HG02798 (cell line): Measurements from ENCODE around the gene FKBP14.

Experiments used
- ATAC-seq: cut with Tn5 transposase; IDR thresholded peaks from one replicate; pipeline ENCODE4 v1.9.1; 2021; ENCODE audit warnings: mild to moderate bottlenecking; ENCODE audit not compliant: unreplicated experiment, poor library complexity

The FKBP14 gene

GRCh38 chr7:30036220-30036619 lies 9.7 kb upstream of the FKBP14 start:
- no peak for ATAC-seq

- no peak for ATAC-seq
Observed at GRCh38 chr7:30034501-30034900, 8.0 kb upstream of the FKBP14 start.

DNA sequence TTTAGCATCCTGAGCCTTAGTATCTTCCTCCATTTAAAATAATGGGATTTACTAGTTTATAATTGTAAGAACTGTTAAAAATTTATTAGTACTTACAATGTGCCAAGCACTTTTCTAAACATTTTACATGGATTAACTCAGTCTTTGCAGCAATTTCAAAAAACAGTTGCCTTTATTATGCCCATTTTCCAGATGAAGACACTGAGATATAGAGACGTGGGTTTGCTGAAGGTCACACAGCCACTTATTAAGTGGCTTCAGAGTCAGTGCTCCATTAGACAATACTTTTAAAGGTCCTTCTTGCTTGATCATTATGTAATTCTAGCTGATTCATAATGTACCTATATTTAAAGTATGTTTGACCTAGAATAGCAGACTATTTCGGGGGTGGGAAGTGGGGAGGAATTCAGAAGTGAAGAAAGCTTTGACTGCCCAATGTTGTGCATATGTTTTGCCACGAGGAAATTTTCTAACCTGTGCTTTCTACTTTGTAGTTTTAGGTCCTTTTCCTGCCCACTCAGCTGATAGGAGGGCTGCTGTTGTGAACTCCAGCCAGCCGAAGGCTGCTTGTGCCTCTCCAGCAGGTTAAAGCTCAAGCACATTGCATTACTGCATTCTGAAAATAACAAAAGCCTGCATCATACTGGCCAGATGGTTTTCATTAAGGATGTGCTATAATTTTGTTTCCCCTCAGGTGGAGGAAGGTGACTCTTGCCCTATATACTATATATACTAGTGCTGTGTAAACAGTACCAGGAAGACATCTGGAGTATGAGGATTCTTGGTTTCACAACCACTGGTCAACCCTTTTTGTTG lies 6.0 kb upstream of the FKBP14 start:
- ATAC-seq: no peak

DNA sequence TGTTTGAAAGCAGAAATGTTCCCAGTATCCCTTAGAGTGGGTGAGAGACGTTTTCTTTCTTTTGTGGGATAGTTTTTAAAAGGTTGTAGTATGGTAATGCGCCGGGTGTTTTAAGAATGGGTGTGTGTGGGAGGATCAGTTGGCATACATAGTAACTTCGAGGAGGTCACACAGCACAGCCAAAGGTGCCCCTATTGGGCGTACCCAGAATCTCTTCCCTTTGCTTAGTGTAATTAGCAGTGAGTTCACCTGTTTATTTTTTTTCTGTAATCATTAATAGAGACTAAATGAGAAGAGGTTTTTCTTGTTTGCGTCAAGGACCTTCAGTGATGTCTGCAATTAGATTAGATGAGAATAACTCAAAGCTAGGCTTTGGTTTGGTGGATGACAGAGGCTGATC lies 3.2 kb upstream of the FKBP14 start:
- no peak for ATAC-seq

DNA sequence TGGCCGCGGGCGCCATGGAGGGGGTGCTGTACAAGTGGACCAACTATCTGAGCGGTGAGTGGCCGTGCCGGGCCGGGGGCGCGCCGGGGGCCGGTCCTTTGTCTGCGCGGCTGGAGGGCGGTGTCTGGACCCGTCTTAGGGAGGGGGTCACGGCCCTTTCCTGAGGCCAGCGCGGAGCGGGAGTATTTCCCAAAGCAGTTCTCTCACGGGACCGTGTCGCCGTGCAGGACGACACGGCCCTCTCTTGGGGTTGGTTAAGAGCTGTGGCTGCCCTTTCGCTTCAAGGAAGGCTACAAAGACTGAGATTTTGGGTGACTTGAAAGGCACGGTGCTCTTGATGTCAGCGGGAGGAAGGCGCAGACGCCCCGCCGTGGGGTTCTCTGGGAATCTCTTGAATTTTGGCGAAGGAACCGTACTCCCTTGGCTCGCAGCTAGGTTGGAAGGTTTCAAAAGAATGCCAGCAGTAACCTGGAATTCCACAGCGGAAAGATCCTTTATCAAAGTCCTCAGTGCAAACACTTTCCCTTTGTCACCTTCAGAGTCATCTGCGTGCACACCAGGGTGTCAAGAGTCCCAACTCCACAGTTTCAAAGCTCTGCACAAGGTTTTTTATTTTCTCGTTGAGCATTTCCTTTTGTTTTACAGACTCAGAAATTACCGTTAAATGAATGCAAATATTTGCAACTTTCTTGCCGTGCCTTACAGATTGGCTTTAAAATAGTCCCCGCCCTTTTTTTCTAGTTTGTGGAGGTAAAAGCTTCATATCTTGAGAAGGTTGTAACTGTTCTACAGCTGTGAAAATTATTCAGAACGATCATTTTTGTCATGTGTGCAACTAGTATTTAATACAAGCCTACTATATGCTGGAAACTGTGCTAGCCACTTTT lies 2.5 kb upstream of the FKBP14 start:
- ATAC-seq: peak; percentile 16

- peak; percentile 56 for ATAC-seq
Observed at GRCh38 chr7:30028216-30028748, 1.8 kb upstream of the FKBP14 start, which contains the start of gene PLEKHA8. TSS of gene PLEKHA8 (plus strand) at chr7:30028412. CDS start at chr7:30028763, 351 bp downstream.

GRCh38 chr7:30027740-30028215 lies 1.3 kb upstream of the FKBP14 start:
- peak; percentile 2 for ATAC-seq

DNA sequence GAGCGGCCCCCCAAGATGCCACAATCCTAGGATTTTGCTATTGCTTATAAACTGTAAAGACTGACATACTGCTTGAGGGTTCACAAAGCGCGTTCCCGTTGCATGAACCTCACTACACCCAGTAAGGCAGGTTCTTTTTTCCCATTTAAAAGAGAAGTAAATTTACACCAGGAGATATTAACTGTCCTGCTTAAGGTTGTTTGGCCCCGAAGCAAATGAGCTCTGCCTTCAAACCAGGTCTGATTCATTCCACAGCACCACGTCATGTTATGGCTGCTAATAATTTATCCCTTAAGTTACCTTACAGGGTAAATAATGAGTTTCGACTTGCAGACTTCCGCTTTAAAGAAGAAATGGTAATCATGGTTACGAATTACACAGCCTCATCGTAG lies 559 bp upstream of the FKBP14 start:
- ATAC-seq: no peak

DNA sequence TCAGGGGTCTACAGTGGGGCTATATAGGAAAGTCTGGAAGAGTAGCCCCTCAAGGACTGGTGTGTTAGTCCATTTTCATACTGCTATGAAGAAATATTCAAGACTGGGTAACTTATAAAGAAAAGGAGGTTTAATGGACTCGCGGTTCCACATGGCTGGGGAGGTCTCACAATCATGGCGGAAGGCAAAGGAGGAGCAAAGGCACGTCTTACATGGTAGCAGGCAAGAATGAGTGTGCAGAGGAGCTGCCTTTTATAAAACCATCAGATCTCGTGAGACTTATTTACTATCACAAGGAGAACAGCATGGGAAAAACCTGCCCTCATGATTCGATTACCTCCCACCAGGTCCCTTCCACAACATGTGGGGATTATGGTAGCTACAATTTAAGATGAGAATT lies 3.0 kb downstream of the FKBP14 start:
- no peak for ATAC-seq

DNA sequence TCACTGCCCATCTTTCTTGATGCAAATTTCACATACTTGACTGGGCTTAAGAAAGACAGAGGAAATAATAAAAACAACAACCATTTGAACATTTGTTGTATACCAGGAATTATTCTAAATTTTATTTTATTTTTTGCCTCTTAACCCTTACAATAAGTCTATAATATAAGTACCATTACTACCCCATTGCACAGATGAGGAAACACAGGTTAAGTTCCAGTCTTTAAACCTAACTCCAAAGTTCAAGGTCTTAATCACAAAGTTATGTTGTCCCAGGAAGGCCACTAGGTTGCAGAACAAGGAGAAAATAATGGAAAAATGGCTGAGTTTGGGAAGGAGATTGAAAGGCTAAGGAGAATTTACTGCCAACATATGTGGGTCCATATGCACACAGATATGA lies 3.5 kb downstream of the FKBP14 start:
- ATAC-seq: no peak

DNA sequence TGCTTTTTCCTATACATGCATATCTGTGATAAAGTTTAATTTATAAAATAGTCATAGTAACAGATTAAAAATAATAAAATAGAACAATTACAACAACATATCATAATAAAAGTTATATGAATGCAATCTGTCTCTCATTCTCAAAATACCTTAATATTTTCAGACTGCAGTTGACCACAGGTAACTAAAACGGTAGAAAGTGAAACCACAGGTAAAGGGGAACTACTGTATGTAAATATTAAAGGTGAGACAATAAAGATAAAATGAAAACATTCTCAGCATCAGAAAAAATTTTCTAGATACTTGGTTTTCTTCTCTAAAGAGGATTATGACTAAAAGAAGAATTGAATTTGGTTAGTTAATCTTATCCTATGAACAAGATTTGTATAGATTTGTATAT lies 6.0 kb downstream of the FKBP14 start:
- no peak for ATAC-seq

DNA sequence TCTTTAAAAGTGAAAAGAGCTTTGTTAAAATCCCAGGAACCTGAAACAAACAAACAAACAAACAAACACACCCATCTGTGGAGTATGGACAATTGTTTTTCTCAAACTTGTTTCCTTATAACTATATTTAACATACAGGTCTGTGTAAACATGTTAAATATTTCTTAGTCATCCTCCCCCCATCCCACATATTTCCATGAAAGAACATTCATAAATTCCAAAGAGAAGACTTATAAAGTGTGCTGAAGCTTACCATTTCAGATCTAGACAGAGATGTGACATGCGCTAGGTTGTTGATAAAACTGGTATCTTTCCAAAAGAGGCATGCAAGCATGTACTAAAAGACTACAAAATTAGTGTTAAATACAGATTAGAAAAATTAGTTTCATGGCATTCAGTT lies 6.5 kb downstream of the FKBP14 start:
- ATAC-seq: no peak

- no peak for ATAC-seq
Observed at GRCh38 chr7:30019387-30019786, 7.1 kb downstream of the FKBP14 start.

- ATAC-seq: no peak
Observed at GRCh38 chr7:30018451-30018850, 8.1 kb downstream of the FKBP14 start.

- ATAC-seq: no peak
Observed at GRCh38 chr7:30012757-30013156, 13.7 kb downstream of the FKBP14 start.

- ATAC-seq: no peak
Observed at GRCh38 chr7:30010021-30010420, 16.5 kb downstream of the FKBP14 start.

- no peak for ATAC-seq
Observed at GRCh38 chr7:30005464-30005863, 21.0 kb downstream of the FKBP14 start.

- ATAC-seq: no peak
Observed at GRCh38 chr7:30003098-30003497, 23.4 kb downstream of the FKBP14 start.

DNA sequence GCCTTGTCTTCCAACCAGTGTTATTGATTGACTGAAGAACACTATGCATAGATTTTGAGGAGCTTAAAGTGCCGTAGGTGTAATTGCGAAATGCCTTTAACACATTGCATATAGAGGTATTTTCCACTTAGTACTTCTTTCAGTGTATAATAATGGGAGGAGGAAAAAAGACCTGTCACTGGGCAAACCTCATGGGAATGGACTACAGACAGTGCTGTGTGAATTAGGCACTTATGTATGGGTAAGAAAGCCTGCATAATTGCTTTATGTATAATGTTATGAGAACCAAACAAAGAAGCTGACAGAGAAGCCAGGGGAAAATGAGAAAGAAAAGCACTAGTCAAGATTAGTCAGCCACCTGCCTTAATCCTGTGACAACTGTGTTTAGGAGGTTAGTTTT lies 24.5 kb downstream of the FKBP14 start:
- ATAC-seq: no peak

DNA sequence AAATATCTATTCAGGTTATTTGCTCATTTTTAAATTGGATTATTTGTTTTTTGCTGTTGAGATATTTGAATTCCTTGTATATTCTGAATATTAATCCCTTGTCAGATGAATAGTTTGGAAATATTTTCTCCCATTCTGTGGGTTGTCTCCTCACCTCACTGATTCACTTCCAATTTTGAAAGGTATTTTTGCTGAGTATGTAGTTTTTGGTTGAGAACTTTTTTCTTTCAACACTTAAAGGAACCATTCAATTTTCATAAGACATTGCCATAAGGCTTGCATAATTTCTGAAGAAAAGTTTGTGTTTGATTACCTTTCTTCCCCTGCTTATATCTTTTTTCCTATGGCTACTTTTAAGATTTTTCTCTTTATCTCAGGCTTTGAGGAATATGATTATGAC lies 28.0 kb downstream of the FKBP14 start:
- no peak for ATAC-seq

- no peak for ATAC-seq
Observed at GRCh38 chr7:29996321-29996720, 30.2 kb downstream of the FKBP14 start.
